LNCAP (cell line): Measurements from ENCODE around the gene IL2RG.

Experiments used
- CTCF ChIP-seq: fragments of 450-650 bp; IDR thresholded peaks from 2 replicates; pipeline ENCODE4 v1.5.1; 2017; ENCODE audit warnings: mild to moderate bottlenecking

The IL2RG gene

DNA sequence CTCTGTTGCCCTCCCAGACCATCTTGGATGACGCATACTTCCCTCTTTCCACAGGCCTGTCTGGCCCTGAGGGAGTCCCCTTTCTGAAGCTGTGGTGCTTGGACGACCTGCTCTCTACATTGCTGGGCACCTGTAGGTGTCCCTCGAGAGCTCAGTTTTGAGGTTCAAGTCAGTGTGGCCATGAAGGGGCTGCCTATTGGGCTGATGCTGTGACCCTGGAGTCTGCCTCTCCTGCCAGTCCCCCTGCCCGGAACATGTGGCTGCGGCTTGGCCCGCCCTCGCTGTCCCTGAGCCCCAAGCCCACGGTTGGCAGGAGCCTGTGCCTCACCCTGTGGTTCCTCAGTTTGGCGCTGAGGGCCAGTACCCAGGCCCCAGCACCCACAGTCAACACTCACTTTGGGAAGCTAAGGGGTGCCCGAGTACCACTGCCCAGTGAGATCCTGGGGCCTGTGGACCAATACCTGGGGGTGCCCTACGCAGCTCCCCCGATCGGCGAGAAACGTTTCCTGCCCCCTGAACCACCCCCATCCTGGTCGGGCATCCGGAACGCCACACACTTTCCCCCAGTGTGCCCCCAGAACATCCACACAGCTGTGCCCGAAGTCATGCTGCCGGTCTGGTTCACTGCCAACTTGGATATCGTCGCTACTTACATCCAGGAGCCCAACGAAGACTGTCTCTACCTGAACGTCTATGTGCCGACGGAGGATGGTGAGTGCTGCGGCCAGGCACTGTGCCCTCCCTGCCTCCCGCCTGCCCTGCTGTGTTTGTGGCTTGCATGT lies 36.3 kb upstream of the IL2RG start:
- no peak for TF ChIP-seq CTCF

- no peak for TF ChIP-seq CTCF
Measured at GRCh38 chrX:71144651-71145050, 33.3 kb upstream of the IL2RG start, which contains the start of gene NLGN3. Gene NLGN3 (plus strand): TSS chrX:71144841. CDS start chrX:71147750, 2,909 bp downstream.

- no peak for TF ChIP-seq CTCF
Measured at GRCh38 chrX:71143508-71143907, 32.1 kb upstream of the IL2RG start.

DNA sequence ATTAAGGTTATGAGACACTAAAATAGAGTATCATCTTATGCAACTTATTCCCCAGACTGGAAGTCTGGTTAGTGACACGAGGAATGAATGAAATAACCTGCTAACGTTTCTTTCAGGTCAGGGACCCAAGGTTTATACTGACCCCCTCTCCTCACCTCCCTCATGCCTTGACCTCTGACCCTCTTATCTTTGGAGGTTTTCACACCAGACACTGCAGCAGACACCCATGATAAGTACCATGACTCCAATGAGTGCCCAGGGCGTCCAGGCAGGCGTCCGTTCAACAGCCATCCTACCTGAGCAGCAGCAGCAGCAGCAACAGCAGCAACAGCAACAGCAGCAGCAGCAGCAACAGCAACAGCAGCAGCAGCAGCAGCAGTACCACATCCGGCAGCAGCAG lies 29.1 kb upstream of the IL2RG start:
- no peak for TF ChIP-seq CTCF

DNA sequence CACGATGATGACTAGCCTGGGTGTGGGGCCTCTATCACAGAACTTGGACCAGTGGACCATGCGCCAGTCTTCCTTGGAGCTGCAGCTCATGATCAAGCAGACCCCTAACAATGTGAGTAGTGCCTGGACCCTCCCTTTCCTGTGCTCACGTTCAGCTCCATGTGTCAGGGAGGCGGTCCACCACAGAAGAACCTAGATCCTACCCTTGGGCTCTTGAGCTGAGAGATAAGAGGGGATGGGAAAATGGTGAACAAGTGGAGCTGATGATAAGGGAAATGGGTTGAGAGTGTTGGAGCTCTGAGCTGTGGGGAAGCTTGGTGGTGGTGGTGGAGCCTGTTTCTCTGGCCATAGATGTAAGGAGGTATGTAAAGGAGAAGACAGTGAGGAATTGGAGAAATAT lies 20.1 kb upstream of the IL2RG start:
- TF ChIP-seq CTCF: no peak

DNA sequence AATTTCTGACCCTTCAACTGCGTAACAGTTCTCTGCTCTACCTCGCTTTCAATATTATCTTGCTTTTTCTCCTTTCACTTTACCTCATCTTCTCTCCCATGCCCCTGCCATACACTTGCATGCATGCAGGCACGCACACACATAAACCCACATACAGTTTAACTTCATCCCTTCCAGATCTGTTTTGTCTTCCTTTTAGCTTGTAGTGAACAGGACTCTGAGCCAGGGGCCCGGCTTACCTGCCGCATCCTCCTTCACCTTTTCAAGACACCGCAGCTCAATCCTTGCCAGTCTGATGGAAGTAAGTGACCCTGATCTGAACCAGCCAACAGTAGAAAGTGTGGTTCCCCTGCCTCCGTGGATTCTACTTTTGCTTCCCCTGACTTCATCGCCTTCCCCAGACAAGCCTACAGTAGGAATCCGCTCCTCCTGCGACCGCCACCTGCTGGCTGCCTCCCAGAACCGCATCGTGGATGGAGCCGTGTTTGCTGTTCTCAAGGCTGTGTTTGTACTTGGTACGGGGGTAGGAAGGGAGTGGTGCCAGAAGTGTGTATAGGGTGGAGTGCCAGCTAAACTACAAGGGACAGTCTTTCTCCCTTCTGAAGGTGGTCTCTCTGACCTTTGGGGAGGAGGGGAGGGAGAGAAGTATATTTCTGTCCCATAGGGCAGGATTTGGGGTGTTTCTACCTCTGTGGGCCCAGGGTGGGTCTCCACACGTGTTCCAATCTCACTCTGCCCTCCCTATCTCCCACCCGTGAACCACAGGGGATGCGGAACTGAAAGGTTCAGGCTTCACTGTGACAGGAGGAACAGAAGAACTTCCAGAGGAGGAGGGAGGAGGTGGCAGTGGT lies 17.8 kb upstream of the IL2RG start:
- peak; percentile 73 for TF ChIP-seq CTCF

DNA sequence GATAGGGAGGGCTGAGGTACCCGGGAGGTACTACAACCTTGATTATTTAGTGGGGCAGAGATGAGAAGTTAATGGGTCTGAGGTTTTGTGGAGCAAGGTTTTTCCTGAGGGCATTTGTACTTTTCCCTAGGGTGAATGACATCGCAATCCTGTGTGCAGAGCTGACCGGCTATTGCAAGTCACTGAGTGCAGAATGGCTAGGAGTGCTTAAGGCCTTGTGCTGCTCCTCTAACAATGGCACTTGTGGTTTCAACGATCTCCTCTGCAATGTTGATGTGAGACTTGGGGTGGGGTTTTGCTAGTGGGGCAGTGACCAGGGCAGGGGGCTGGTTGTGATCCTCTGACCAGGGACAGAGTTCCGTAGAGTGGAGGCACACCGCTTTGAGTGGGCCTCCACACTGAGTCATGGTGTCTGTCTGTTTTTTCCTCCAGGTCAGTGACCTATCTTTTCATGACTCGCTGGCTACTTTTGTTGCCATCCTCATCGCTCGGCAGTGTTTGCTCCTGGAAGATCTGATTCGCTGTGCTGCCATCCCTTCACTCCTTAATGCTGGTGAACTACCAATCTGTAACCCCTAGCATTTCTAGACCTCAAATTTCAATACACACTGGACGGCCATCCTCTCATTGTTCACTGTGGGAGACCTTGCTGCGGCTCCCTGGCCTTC lies 16.9 kb upstream of the IL2RG start:
- TF ChIP-seq CTCF: no peak
